Measurements from ENCODE around the gene SCCPDH. TPM values are rescaled to one million over a fixed set of nuclear protein-coding genes. Genes with fewer than 3 reads are reported as not detected.
A peak's percentile ranks its signal among the peaks of the same experiment; 100 is the strongest.

The SCCPDH gene
- total RNA-seq, 1 donor from 2014 or later, result 9.3 TPM

- Mint-ChIP-seq H3K4me1 (peaks cover 2% of the 10 kb centered on the region), H3K27ac (no peak overlapping the region), H3K9me3 (no peaks in the 10 kb centered on the region), H3K27me3 (no peaks in the 10 kb centered on the region), H3K4me3 (no peak overlapping the region), H3K36me3 (ENCODE audit: low read depth) (no peaks in the 10 kb centered on the region)
- no peak for DNase-seq
- CTCF ChIA-PET, result no interaction called here
- ATAC-seq (ENCODE audit: low read depth), result no peak
- intact Hi-C loops (cut with micrococcal nuclease), result loop anchor here (5.0 kb wide), 1 partner anchor 738 kb away; no protein-coding TSS in a partner anchor
- TF ChIP-seq, protein P1, sequence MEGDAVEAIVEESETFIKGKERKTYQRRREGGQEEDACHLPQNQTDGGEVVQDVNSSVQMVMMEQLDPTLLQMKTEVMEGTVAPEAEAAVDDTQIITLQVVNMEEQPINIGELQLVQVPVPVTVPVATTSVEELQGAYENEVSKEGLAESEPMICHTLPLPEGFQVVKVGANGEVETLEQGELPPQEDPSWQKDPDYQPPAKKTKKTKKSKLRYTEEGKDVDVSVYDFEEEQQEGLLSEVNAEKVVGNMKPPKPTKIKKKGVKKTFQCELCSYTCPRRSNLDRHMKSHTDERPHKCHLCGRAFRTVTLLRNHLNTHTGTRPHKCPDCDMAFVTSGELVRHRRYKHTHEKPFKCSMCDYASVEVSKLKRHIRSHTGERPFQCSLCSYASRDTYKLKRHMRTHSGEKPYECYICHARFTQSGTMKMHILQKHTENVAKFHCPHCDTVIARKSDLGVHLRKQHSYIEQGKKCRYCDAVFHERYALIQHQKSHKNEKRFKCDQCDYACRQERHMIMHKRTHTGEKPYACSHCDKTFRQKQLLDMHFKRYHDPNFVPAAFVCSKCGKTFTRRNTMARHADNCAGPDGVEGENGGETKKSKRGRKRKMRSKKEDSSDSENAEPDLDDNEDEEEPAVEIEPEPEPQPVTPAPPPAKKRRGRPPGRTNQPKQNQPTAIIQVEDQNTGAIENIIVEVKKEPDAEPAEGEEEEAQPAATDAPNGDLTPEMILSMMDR (IDR thresholded peaks at IDR 0.05), result no peak
- POLR2A ChIA-PET, result no interaction called here
Measured at GRCh38 chr1:246750752-246751151, 26.5 kb downstream of the SCCPDH start.

GRCh38 chr1:246753670-246754535 lies 29.7 kb downstream of the SCCPDH start:
- TF ChIP-seq, protein P1 (IDR thresholded peaks at IDR 0.05), result no peak
- DNase-seq (peak; percentile 34), ATAC-seq (ENCODE audit: low read depth) (peak; percentile 93)
- no peaks in the 10 kb centered on the region for H3K36me3 Mint-ChIP-seq (ENCODE audit: low read depth)
- ChIA-PET CTCF (interaction anchor here (1.0 to 1.9 kb wide), 5 partner anchors 19 to 258 kb away, joined by 3 to 9 read pairs (median 4); no protein-coding TSS in a partner anchor), POLR2A (no interaction called here)
- H3K9me3 Mint-ChIP-seq, result no peaks in the 10 kb centered on the region
- no peak overlapping the region for H3K4me3 Mint-ChIP-seq
- peaks cover 4% of the 10 kb centered on the region for H3K4me1 Mint-ChIP-seq
- no peak overlapping the region for H3K27ac Mint-ChIP-seq
- H3K27me3 Mint-ChIP-seq, result no peaks in the 10 kb centered on the region
- intact Hi-C loops (cut with micrococcal nuclease), result loop anchor here (1.0 to 5.0 kb wide), 4 partner anchors 65 to 1601 kb away; no protein-coding TSS in a partner anchor

DNA sequence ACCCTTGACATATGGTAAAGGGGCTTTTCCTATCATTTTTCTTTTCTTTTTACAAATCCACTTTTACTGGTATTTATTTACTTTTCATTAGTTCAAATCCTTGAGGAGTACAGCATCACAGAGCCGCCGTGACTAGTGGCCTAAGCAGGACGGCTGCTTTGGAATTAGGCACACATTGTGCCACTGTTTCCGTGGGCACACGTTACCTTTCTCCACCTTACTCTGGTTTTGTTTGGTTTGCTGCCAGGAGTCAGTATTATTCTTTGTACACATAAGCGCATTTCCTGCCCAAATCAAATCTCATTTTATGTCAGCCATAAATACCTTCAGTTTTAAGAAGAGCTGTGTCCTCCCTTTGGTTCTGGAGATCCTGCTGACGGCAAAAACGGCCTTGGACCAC lies 31.2 kb downstream of the SCCPDH start:
- intact Hi-C loops (cut with micrococcal nuclease), result no loop called here
- DNase-seq, result no peak
- ChIA-PET CTCF (interaction anchor here (1.1 to 1.9 kb wide), 2 partner anchors 74 to 257 kb away, joined by 3 to 9 read pairs; no protein-coding TSS in a partner anchor), POLR2A (no interaction called here)
- H3K36me3 Mint-ChIP-seq (ENCODE audit: low read depth), result peaks cover under 1% of the 10 kb centered on the region
- H3K4me3 Mint-ChIP-seq, result no peak overlapping the region
- H3K4me1 Mint-ChIP-seq, result peaks cover 10% of the 10 kb centered on the region
- no peaks in the 10 kb centered on the region for H3K27me3 Mint-ChIP-seq
- TF ChIP-seq, protein P1 (IDR thresholded peaks at IDR 0.05), result no peak
- no peak overlapping the region for H3K27ac Mint-ChIP-seq
- ATAC-seq (ENCODE audit: low read depth), result no peak
- H3K9me3 Mint-ChIP-seq, result no peaks in the 10 kb centered on the region

DNA sequence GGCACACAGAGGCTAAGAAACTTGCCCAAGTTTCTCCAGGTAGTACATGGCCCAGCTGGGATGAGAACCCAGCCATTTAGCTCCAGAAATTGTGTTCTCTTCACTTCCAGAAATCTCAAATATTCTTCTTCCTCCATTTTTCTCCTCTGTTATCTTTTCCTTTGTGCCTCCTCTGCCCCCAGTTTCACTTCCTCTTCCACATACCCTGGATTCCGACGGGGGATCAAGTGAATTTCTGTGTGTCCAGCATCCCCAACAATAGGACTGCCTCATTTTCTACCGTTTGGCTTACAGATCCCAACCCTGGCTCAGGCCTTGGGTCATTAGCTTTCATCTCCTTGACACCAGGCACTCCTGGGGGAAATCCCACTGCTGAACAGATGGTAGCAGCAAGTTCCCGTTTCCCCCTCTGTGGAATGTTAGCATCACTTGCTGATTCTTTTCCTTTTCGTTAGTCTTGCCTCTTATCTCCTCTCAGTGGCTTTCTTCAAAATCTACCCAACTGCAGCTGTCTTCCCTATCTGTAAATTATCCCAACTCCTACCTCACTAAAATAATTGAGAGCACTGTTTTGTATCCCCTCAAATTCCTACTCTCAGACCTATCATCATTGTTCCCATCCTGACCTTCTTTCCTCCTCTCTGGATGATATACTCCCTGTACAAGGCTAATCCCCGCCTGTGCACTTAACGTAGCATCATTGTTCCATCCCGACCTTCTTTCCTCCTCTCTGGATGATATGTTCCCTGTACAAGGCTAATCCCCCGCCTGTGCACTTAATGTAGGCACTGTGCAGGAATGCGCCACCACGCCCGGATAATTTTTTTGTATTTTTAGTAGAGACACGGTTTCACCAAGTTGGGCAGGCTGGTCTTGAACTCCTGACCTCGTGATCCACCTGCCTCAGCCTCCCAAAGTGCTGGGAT lies 36.5 kb downstream of the SCCPDH start:
- Mint-ChIP-seq H3K27ac (no peak overlapping the region), H3K9me3 (no peaks in the 10 kb centered on the region)
- intact Hi-C loops (cut with micrococcal nuclease), result no loop called here

More for the DNA sequence above, 36.5 kb downstream of the SCCPDH start:
- H3K36me3 Mint-ChIP-seq (ENCODE audit: low read depth), result peaks cover 18% of the 10 kb centered on the region
- TF ChIP-seq, protein P1 (IDR thresholded peaks at IDR 0.05), result no peak
- DNase-seq (no peak), ATAC-seq (ENCODE audit: low read depth) (no peak)
- H3K27me3 Mint-ChIP-seq, result no peaks in the 10 kb centered on the region
- peaks cover 8% of the 10 kb centered on the region for H3K4me1 Mint-ChIP-seq
- CTCF ChIA-PET, result no interaction called here
- H3K4me3 Mint-ChIP-seq, result no peak overlapping the region
- POLR2A ChIA-PET, result no interaction called here

All from activated B cell treated with CpG ODN at 0.5 μM for 24 hours (primary cell).